Adrenal gland (tissue), 5 donors: Measurements from ENCODE around the gene FAM174C.

ENCODE experiments used
- CTCF ChIP-seq, 6 experiments: fragments of 450-650 bp in 4 of 6; fragments of 200-600 bp in 2 of 6; sonication (generic) in 1 of 6; IDR thresholded peaks; 1 replicate in 5 of 6; 2 replicates in 1 of 6; pipeline versions ENCODE4 v1.5.1 to v1.8.0; 2016 to 2021; ENCODE audit warnings: antibody characterized with exemption in 6 of 6, mild to moderate bottlenecking in 2 of 6, moderate library complexity in 1 of 6
- POLR2A ChIP-seq, 2 donors: fragments of 450-650 bp; IDR thresholded peaks; one replicate each; pipeline ENCODE4 v1.6.1; 2017; ENCODE audit warnings: antibody characterized with exemption in 2 of 2, mild to moderate bottlenecking in 2 of 2, moderate library complexity in 1 of 2
- donor health status: DM: no; HTN: no; CAD: no.

GRCh38 chr19:1259206-1259875 is 16.0 kb upstream of the FAM174C start:
- TF ChIP-seq CTCF (IDR thresholded peaks at IDR 0.05), result no peak
- no peak for TF ChIP-seq POLR2A (IDR thresholded peaks at IDR 0.05)
